Heart right ventricle (tissue), 16 donors: Measurements from ENCODE around the gene GOLGA6A. TPM values are rescaled to one million over a fixed set of nuclear protein-coding genes. Genes with fewer than 3 reads are reported as not detected.

Experiments
- ATAC-seq, 8 donors: fragments of 200-7000 bp; cut with Tn5 transposase; one replicate each; pipeline ENCODE4 v1.9.1; 2020; ENCODE audit warnings: mild to moderate bottlenecking in 8 of 8, moderate library complexity in 8 of 8, moderate number of reproducible peaks in 1 of 8
- DNase-seq, 2 donors: peaks; one replicate each; pipeline ENCODE4 v3.0.0-alpha.2; 2020
- H3K27ac ChIP-seq, 10 donors: fragments of 200-600 bp; sonication (generic) in 2 of 10; one replicate each; pipeline versions ENCODE4 v1.5.0 to v1.8.0; 2020 to 2022; ENCODE audit warnings: mild to moderate bottlenecking in 3 of 10
- H3K27me3 ChIP-seq, 7 donors: fragments of 200-600 bp; one replicate each; pipeline ENCODE4 v1.8.0; 2021 to 2022; ENCODE audit warnings: mild to moderate bottlenecking in 2 of 7
- H3K36me3 ChIP-seq, 9 donors: fragments of 200-600 bp; sonication (generic) in 1 of 9; one replicate each; pipeline versions ENCODE4 v1.5.0 to v1.8.0; 2020 to 2022; ENCODE audit warnings: mild to moderate bottlenecking in 2 of 9
- H3K4me1 ChIP-seq, 9 donors: fragments of 200-600 bp; sonication (generic) in 1 of 9; one replicate each; pipeline versions ENCODE4 v1.5.0 to v1.8.0; 2020 to 2022; ENCODE audit warnings: mild to moderate bottlenecking in 4 of 9
- H3K4me3 ChIP-seq, 10 donors: fragments of 200-600 bp; sonication (generic) in 2 of 10; one replicate each; pipeline versions ENCODE4 v1.5.0 to v1.8.0; 2020 to 2022; ENCODE audit warnings: mild to moderate bottlenecking in 7 of 10, moderate library complexity in 2 of 10
- H3K9me3 ChIP-seq, 11 donors: fragments of 200-600 bp in 10 of 11; sonication (generic) in 2 of 11; one replicate each; pipeline versions ENCODE4 v1.5.0 to v1.8.0; 2013 to 2022; ENCODE audit warnings: mild to moderate bottlenecking in 2 of 11, control low read depth in 1 of 11, moderate library complexity in 1 of 11
- WGBS, 2 donors: extraction: QIAGEN DNeasy Blood & Tissue Kit; methylation state at CpG; one replicate each; pipeline ENCODE4 v1.1.7; 2013; ENCODE audit warnings: inconsistent platforms in 1 of 2; 5-methylcytosine and 5-hydroxymethylcytosine counted together
- intact Hi-C, 10 donors: fragments of 100-400 bp; cut with DNase I; formaldehyde crosslinking; loops; one replicate each; pipeline versions ENCODE4 v1.11.1 to v1.14.2; 2022
- polyA plus RNA-seq, 2 donors: library from polyadenylated mRNA; stranded (reverse); fragments of 200-250 nt; gene quantifications; one replicate each; pipeline ENCODE4 v1.2.3, GENCODE V29; 2013
- total RNA-seq, 10 donors: library from RNA; stranded (reverse); fragmentation: NEBNext Ultra II Directional in 3 of 10; extraction: Animal tissue kit (Norgen Biotek cat#: 25700) in 3 of 10; gene quantifications; one replicate each; pipeline versions ENCODE4 v1.2.1 to v1.2.4, GENCODE V29; 2021 to 2023
- TF ChIP-seq, protein P1 (sequence below), 9 donors: fragments of 200-600 bp; sonication (generic) in 2 of 9; IDR thresholded peaks; one replicate each; pipeline versions ENCODE4 v1.5.0 to v1.8.0; 2021 to 2022; ENCODE audit warnings: antibody characterized with exemption in 9 of 9, mild to moderate bottlenecking in 5 of 9, moderate library complexity in 1 of 9
- donor health status: Arrhythmogenic right ventricular cardiomyopathy.
- donor health status: ischemic (EF 13 %, LVEDD 7.1; RV severe dilation, severe dysfunction).
- donor health status: healthy with polysubstance abuse.
- donor health status: DM: no; HTN: yes; CAD: no.
- donor health status: DM: no; HTN: no; CAD: no.
- donor health status: ischemic (EF 25% LVEDD 6.9; RV normal size, moderate dysfunction).
- donor health status: ischemic (EF 25% LVEDD 5.7; RV mildly dilated, moderate dysfunction).
- donor health status: healthy.
- donor health status: DM: yes; HTN: yes; CAD: no.
- donor health status: Ischemic cardiomyopathy.
- donor health status: ischemic (EF 35%, LVEDD 5.7; RV mildly dilated, moderate dysfunction).
- donor health status: nonischemic (EF 11% LVEDD 7.7; RV severe dilation, severe dysfunction).
- donor health status: DM: yes; HTN: yes; CAD: no.
- donor health status: PGD.
- donor health status: ischemic (EF 29% LVEDD 5.4; RV normal size, mild dysfunction).
- donor health status: nonischemic (EF 23%, LVEDD 6.1; RV moderate dilation, normal function).

GOLGA6A gene
- total and polyA plus RNA-seq, 12 donors = not detected

DNA sequence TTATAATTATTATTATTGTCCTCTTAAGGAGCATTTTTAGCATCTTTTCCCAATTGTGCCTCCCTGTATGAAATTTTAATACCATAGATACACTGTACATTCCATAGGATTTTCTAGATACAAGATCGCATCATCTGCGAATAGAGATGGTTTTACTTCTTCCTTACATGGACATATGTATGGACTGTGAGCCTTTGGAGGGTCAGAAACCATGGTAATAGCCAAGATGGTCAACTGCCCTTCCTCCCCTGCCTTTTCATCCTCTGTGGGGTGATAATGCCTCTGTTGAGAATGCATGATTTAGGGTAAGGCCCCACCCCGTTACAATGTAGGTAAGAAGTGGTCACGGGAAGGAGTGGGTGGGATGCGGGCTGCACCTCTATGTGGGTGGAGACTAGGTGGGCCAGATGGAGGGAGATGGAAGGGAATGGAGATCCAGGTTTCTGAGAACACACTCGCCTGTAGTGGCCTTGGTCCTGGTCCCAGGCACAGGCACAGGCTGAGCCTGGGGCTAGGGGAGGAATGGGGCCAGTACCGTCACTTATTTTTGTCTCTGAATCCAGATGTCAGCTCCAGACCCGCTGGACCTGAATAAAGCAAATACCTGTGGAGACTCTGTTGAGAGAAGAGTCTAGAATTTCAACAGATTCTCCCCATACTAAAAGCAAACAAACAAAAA, 31.7 kb downstream of the GOLGA6A start:
- no peaks in the 10 kb centered on the region for H3K36me3 ChIP-seq
- no peaks in the 10 kb centered on the region for H3K27me3 ChIP-seq
- peak overlapping the region; percentile 40 to 87 (median 80) for H3K27ac ChIP-seq
- DNase-seq (no peak), ATAC-seq (peak in 6 of 8 donors; percentile 4 to 59 (median 42))
- intact Hi-C loops = loop anchor here in 5 of 10 donors (5.0 to 10.0 kb wide), 5 partner anchors 77 to 1736 kb away; no protein-coding TSS in a partner anchor
- peaks cover 5 to 67% (median 38%) of the 10 kb centered on the region in 9 donors for H3K4me1 ChIP-seq
- H3K4me3 ChIP-seq = no peak overlapping the region
- TF ChIP-seq, protein P1, sequence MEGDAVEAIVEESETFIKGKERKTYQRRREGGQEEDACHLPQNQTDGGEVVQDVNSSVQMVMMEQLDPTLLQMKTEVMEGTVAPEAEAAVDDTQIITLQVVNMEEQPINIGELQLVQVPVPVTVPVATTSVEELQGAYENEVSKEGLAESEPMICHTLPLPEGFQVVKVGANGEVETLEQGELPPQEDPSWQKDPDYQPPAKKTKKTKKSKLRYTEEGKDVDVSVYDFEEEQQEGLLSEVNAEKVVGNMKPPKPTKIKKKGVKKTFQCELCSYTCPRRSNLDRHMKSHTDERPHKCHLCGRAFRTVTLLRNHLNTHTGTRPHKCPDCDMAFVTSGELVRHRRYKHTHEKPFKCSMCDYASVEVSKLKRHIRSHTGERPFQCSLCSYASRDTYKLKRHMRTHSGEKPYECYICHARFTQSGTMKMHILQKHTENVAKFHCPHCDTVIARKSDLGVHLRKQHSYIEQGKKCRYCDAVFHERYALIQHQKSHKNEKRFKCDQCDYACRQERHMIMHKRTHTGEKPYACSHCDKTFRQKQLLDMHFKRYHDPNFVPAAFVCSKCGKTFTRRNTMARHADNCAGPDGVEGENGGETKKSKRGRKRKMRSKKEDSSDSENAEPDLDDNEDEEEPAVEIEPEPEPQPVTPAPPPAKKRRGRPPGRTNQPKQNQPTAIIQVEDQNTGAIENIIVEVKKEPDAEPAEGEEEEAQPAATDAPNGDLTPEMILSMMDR (IDR thresholded peaks at IDR 0.05) = no peak
- H3K9me3 ChIP-seq = no peaks in the 10 kb centered on the region
- WGBS, 2 donors = 79 to 84% methylated on average over 8 of the region's 8 CpGs

DNA sequence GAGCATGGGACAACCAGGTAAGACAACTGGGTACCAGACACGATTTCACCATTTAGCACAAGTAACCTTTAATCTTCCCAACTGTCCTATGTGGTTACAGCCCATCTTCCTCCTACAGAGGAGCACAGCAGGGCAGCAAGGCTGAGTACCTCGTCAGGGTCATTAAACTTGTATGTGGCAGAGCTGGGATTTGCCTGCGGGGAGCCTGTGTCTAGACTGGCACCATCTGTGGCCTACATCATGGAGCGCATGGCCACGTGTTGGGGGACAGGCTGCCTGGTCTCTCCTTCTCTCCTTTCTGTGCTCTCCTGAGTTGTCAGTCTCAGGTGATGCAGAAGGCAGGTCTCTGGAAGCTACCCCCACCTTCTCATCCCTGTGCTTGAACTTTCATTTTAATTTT, 32.2 kb downstream of the GOLGA6A start:
- 87 to 93% methylated on average over 5 of the region's 5 CpGs for WGBS, 2 donors
- TF ChIP-seq, protein P1 (IDR thresholded peaks at IDR 0.05) = no peak
- ATAC-seq (no peak), DNase-seq (no peak)
- Histone ChIP-seq H3K27ac (peak overlapping the region in 9 of 10 donors; percentile 40 to 87 (median 82)), H3K27me3 (no peaks in the 10 kb centered on the region), H3K4me3 (no peak overlapping the region), H3K36me3 (peaks cover 0 to under 1% (median 0%) of the 10 kb centered on the region in 9 donors), H3K9me3 (no peaks in the 10 kb centered on the region), H3K4me1 (peaks cover 5 to 67% (median 38%) of the 10 kb centered on the region in 9 donors)
- intact Hi-C loops = loop anchor here in 5 of 10 donors (5.0 to 10.0 kb wide), 5 partner anchors 77 to 1735 kb away; no protein-coding TSS in a partner anchor

DNA sequence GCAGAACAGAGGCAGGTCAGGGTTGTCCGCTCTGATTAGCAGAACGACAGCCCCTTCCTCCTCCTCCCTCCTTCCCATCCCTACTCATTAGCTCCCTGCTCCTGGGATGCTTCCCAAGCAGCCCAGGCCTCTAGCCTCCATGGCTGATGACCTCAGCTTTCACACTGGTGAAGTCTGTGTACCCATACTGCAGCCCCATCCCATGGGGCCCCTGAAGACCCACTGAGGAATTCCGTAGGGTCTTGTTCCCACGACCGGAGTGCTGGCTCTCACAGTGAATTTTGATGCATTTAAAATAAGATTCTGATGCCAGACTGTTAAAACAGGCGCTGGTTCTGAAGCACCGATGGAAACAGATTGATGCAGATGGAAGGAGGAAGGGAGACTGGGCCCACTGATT, 36.1 kb downstream of the GOLGA6A start:
- peak overlapping the region in 6 of 10 donors; percentile 9 to 61 (median 42) for H3K27ac ChIP-seq
- H3K4me1 ChIP-seq = peaks cover 11 to 76% (median 45%) of the 10 kb centered on the region in 9 donors
- 76 to 77% methylated on average over 7 of the region's 7 CpGs for WGBS, 2 donors
- peak in 1 of 8 donors; percentile 16 for ATAC-seq
- TF ChIP-seq, protein P1 (IDR thresholded peaks at IDR 0.05) = no peak
- peaks cover 0 to 38% (median 7%) of the 10 kb centered on the region in 9 donors for H3K36me3 ChIP-seq
- H3K9me3 ChIP-seq = no peaks in the 10 kb centered on the region
- no peak overlapping the region for H3K4me3 ChIP-seq
- no peak for DNase-seq
- intact Hi-C loops = loop anchor here in 2 of 10 donors (5.0 to 10.0 kb wide), 2 partner anchors 51 to 69 kb away; partner anchors contain the start of genes PML (in 1 of the 2) and STOML1 (in 1 of the 2)
- no peaks in the 10 kb centered on the region for H3K27me3 ChIP-seq

DNA sequence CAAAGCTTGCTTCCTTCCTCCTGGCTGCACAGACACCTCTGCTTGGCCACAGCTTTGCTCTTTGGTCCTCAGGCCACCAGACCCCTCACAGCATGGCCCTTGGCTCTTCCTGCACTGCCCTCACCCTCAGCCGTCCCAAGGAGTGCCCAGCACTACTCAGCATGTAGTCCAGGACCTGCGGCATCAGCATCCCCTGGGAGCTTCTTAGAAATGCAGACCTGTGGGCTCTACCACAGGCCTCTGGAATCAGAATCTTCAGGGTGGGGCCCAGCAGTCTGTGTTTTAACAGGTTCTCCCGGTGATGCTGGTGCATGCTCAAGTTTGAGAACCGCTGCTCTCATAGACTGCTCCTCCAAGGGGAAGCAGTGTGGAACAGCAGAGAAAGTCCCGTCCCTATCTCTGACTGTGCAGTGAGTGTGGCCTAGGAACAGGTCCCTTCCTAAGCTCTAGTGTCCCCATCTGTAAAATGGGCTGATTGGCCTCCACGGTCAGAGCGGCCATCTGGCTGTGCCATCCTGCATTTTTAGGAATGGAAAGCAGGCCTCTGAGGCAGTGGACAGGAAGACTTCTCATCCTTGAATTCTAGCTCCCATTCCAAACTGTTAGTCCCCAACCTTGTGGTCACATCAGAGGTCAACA, 36.6 kb downstream of the GOLGA6A start:
- Histone ChIP-seq H3K4me3 (no peak overlapping the region), H3K4me1 (peaks cover 15 to 76% (median 48%) of the 10 kb centered on the region in 9 donors), H3K27ac (peak overlapping the region in 5 of 10 donors; percentile 9 to 58 (median 37)), H3K36me3 (peaks cover 0 to 39% (median 7%) of the 10 kb centered on the region in 9 donors), H3K27me3 (no peaks in the 10 kb centered on the region), H3K9me3 (no peaks in the 10 kb centered on the region)
- no peak for ATAC-seq
- DNase-seq = no peak
- intact Hi-C loops = loop anchor here in 2 of 10 donors (5.0 to 10.0 kb wide), 2 partner anchors 51 to 68 kb away; partner anchors contain the start of genes PML (in 1 of the 2) and STOML1 (in 1 of the 2)
- TF ChIP-seq, protein P1 (IDR thresholded peaks at IDR 0.05) = no peak
- WGBS, 2 donors = 81% methylated on average over 7 of the region's 7 CpGs
